ENCODE results near the gene ABCB10.
A peak's percentile ranks its signal among the peaks of the same experiment; 100 is the strongest.
"Not testable (repeated sequence)": the region's sequence is repeated elsewhere in the genome, so short reads cannot be mapped to it uniquely, and the experiment has no call there.

The ABCB10 gene

DNA sequence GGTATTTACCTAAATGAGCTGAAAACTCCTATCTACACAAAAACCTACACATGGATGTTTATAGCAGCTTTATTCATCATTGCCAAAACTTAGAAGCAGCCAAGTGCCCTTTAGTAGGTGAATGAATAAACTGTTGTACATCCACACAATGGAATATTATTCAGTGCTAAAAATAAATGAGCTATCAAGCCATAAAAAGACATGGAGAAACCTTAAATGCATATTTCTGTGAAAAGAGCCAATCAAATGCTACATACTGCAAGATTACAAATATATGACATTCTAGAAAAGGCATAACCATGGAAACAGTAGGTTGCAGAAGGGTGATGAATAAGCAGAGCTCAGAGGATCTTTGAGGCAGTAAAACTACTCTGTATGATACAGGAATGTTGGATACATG, 23.3 kb downstream of the ABCB10 start:
- no peak for DNase-seq

DNA sequence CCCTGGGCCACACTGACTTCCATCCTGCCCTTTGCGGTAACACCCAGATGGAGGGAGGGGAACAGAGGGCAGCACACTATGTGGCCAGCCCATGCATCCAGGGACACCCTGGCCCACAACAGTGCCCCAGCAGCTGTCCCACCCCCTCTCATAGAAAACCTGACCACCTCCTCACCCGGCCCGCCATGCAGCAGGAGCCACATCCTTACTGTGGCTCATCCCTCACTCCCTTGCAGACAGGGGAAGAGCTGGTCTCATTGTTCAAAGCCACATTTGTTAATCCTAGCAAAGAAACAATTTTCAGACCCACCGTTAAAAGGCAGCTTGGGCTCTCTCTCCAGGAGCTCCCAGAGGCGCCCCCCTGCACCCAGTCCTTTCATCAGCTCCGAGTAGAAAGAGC, 27.2 kb downstream of the ABCB10 start:
- DNase-seq: no peak

DNA sequence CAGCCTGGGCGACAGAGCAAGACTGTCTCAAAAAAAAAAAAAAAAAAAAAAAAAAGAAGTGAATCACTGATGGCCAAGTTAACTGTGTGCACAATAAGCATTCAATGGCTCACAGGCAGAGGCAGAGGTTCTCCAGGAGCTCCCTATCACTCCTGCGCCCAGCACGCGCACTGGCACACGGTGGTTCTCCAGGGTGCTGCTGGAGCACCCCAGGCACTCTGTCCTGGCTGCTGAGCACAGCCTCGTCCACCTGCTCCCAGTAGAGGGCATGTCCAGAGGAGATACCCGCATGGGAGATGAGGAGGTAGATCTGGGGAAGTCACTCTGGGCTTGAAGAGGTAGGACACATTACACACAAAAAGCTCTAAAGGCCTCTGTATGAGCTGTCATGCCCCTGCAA, 28.9 kb downstream of the ABCB10 start:
- no peak for DNase-seq

DNA sequence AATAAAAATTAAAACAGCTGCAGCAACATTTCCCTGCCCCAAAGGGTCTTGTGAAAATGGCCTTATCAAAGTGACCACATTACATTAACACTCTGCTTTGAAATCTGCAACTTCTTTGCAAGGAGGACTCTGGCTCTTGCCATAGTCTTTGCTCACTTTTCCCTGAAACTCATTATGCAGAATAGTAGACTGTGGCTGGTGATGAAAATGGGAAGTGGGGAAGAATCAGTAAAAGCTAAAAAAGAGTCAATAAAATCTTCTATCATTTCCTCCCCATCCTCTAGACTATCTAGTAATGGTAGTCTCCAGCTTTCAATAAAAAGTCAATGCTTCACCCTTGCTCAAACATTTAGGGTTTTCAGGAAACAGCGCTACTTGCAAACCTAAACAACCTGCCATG, 31.8 kb downstream of the ABCB10 start:
- DNase-seq: no peak

DNA sequence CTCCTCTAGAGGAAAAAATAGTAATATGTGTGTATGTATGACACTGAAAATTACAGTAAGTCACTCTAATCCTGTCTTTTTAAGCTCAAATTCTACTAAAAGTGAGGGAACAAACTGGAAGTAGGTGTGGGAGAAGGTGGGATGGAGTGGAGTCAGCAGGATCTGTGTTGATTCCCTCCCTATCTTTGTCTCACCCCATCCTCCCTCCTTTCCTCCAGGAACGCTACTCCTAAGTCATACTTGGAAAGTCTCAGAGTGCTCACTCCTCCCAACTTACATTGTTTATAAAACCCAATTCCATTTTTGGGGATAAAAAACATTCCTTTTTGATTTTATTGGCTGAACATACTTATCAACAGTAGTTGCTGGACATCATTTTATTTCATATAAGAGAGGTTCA, 35.5 kb downstream of the ABCB10 start:
- no peak for DNase-seq

- DNase-seq: peak; percentile 40
Observed at GRCh38 chr1:229514578-229515275, 43.8 kb downstream of the ABCB10 start.

DNA sequence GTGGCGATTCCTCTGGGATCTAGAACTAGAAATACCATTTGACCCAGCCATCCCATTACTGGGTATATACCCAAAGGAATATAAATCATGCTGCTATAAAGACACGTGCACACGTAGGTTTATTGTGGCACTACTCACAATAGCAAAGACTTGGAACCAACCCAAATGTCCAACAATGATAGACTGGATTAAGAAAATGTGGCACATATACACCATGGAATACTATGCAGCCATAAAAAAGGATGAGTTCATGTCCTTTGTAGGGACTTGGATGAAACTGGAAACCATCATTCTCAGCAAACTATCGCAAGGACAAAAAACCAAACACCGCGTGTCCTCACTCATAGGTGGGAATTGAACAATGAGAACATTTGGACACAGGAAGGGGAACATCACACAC, 46.9 kb downstream of the ABCB10 start:
- DNase-seq: not testable (repeated sequence)

DNA sequence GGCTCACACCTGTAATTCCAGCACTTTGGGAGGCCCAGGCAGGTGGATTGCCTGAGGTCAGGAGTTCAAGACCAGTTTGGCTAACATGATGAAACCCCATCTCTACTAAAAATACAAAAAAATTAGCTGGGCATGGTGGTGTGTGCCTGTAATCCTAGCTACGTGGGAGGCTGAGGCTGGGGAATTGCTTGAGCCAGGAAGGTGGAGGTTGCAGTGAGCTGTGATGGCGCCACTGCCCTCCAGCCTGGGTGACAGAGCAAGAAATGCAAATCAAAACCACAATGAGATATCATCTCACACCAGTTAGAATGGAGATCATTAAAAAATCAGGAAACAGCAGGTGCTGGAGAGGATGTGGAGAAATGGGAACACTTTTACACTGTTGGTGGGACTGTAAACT, 47.3 kb downstream of the ABCB10 start:
- DNase-seq: not testable (repeated sequence)

- no peak for DNase-seq
Observed at GRCh38 chr1:229509576-229509975, 48.9 kb downstream of the ABCB10 start.

GRCh38 chr1:229508823-229509337, 49.6 kb downstream of the ABCB10 start:
- DNase-seq: no peak

DNA sequence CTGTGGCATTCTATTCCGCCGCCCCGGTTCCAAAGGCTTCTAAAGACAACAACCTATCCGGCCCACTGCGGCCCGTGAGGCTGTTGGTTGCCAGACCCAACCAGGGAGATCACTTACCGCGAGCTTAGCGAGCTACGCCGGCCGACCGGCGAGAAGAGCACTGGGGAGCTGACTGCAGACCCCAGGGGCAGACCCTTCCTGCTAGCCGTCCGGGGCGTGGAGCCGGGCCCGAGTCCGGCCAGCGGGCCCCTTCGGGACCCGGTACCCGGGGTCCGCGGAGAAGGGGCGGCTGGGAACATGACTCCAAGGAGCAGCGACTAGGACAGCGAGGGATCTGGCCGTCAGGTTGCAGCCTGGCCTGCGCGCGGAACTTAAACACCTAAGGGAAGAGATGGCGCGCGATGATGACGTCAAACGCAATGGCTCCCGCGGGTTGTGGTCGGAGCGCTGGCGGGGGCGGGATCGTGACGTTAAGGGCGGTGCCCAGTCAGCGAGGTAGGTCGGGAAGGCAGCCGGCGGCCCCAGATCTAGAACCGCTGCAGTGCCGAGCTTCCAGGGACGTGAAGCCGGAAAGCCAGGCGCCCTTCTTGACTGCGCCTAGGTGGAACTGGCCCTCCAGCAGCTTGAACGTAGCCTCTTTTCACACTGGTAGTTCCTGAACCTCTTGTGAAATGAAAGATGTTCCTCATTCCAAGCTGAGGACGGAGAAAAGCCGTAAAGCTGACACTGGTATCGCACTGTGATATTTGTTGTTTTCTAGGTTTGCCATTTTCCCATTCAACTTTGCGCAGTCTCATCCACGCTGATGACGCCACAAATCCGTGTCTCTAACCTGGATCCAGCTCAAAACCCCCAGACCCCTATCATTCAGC, 50.3 kb downstream of the ABCB10 start, which contains the start of gene NUP133:
Gene NUP133 (minus strand): TSS at position 391 of the 872 bp plus-strand sequence. CDS start 92 bp downstream, at position 299.
- peak; percentile 96 for DNase-seq

GRCh38 chr1:229507502-229507901, 51.0 kb downstream of the ABCB10 start:
- DNase-seq: no peak

GRCh38 chr1:229506633-229507032, 51.9 kb downstream of the ABCB10 start:
- DNase-seq: no peak

GRCh38 chr1:229495782-229496181, 62.7 kb downstream of the ABCB10 start:
- DNase-seq: no peak

DNA sequence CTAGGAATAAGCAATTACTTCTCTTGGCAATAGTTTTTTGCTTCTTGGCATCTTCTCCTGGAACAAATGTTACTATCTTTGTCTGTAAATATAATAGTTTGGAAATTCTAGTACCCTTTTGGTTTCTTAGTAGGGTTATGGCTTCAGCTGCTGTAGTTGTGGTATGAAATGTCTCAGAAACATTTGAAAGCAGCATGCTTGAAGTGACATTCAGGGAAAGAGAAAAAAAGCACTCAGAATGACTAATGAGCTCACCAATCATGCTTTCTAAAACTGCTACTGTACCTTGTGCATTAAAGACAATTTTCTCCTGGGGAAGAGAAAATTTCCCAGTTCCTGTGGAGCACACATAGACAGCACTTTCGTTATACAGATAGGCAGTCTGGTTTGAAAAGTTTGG, 71.3 kb downstream of the ABCB10 start:
- DNase-seq: no peak

- no peak for DNase-seq
Observed at GRCh38 chr1:229485318-229485717, 73.2 kb downstream of the ABCB10 start.

DNA sequence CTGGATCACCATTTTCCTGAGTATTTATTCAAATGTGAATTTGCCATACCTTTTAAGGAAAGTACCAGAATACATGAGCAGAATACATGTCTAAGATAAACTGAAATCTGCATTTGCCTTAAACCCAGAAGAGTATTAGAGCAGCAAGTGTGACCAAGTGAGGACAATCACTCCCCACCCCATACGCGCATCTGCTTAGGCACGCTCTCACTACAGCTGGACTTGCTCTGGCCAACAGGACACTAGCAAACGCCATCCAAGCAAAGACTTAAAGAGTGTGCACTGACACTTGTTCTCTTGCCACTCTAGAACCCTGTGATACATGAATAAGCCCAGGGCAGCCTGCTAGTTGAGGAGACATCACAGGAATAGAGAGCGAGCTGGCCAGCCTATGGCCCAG, 76.0 kb downstream of the ABCB10 start:
- no peak for DNase-seq

DNA sequence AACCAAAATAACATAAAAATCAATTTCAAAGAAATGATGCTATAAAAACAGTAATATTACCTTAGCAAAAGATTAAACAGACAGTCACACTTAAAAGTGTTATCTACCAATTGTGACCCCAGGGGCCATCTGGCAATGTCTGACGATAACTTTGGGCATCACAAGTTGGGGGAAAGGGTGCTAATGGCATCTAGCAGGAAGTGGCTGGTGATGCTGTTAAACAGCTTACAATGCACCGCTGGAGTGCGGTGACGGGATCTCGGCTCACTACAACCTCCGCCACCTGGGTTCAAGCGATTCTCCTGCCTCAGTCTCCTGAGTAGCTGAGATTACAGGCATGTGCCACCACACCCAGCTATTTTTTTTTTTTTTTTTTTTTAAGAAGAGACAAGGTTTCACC, 78.0 kb downstream of the ABCB10 start:
- no peak for DNase-seq

DNA sequence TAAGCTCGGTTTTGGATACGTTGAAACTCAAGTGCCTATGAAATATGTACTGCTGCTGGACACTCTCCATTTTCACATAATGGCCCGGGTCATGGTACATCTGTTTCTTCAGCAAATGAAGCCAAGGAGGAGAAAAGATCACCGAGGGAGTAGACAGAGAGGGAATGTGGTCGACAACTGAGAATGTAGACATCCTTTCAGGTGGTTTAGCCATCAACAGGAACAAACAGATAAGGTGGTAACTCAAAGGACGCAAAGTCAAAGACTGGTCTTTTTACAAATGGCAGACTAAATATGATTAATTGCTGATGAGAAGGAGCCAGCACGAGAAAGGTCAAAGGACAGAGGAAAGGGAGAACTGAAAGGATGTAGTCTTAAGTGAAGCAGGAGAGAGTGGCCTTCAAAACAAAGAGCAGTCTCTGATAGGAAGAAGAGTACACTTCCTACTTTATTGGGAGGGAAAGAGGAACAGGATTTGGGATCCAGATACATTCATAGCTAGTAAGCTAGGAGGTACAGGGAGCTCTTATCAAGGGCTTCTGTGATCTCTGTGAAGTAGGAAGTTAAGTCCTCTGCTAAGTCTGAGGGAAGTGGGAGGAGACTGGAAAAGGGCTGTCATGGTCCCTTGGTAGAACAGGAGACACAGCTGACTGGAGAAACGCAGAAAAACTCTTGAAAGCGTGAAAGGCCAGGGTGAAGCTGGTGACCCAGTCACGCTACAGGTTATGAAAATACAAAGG, 78.7 kb downstream of the ABCB10 start:
- no peak for DNase-seq

DNA sequence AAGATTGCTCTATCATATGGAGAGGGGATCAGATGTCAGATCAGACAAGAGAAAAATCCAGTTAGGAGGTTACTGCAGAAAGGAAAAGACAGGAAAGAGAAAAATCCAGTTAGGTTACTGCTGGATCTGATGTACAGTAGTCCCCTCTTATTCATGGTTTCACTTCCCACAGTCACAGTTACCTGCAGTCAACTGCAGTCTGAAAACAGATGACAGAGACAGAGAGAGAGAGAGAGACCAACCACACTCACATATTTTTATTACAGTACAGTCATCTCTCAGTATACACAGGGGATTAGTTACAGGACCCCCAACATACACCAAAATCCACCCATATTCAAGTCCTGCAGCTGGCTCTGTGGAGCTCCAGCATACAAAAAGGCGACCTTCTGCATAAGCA, 79.7 kb downstream of the ABCB10 start:
- DNase-seq: no peak

- not testable (repeated sequence) for DNase-seq
Observed at GRCh38 chr1:229475859-229476258, 82.6 kb downstream of the ABCB10 start.

GRCh38 chr1:229474509-229474908, 84.0 kb downstream of the ABCB10 start:
- DNase-seq: no peak

DNA sequence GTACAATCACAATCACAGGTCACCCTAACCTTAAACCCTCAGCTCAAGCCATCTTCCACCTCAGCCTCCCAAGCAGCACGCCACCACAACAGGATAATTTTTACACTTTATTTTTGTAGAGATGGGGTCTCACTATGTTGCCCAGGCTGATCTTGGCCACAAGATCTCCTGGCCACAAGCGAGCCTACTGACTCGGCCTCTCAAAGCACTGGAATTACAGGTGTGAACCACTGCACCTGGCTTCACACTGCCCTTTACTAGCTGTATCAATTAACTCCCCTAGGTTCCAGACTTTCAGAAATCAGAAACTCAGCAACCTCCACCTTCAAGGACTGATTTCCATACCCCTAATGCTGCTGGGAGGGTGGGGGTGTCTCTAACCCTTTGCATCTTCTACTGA, 87.3 kb downstream of the ABCB10 start:
- DNase-seq: no peak
